Measurements from ENCODE around the gene ATRNL1. TPM values are rescaled to one million over a fixed set of nuclear protein-coding genes. Genes with fewer than 3 reads are reported as not detected.
A peak's percentile ranks its signal among the peaks of the same experiment; 100 is the strongest.

Gene ATRNL1
- total and polyA plus RNA-seq, 2 experiments from 2014 or later, result not detected

GRCh38 chr10:115963848-115964247 is 870.7 kb downstream of the ATRNL1 start:
- DNase-seq, result peak; percentile 29
- peaks cover 8% of the 10 kb centered on the region for H3K27me3 ChIP-seq (replicated peaks; ENCODE audit: insufficient read depth)
- WGBS, 2 experiments (ENCODE audit: low coverage in 1 of 2, low lambda C conversion rate in 2 of 2, missing lambda C conversion rate in 2 of 2), result 39 to 43% methylated on average over 6 of the region's 6 CpGs
- no peaks in the 10 kb centered on the region for H3K9me2 ChIP-seq (ENCODE audit: insufficient read depth)
- H3K9ac ChIP-seq, result no peak overlapping the region
- H2AFZ ChIP-seq, result no peak overlapping the region
- H3K4me2 ChIP-seq (ENCODE audit: unreplicated experiment), result no peak overlapping the region
- TF ChIP-seq EZH2phosphoT487 (IDR thresholded peaks at IDR 0.05; ENCODE audit: insufficient read depth, low read depth), result no peak
- no peaks in the 10 kb centered on the region for H3F3A ChIP-seq (ENCODE audit: insufficient read depth)
- H4K20me1 ChIP-seq (ENCODE audit: insufficient read depth), result no peaks in the 10 kb centered on the region
- peaks cover 5% of the 10 kb centered on the region; the same call in 1 of the 2 replicates for H3K4me1 ChIP-seq (ENCODE audit: insufficient read depth)
- no peaks in the 10 kb centered on the region for H3K9me3 ChIP-seq (ENCODE audit: low read depth)
- no peak overlapping the region for H3K4me3 ChIP-seq
- H3K79me2 ChIP-seq (ENCODE audit: insufficient read depth), result no peaks in the 10 kb centered on the region
- H3K36me3 ChIP-seq (ENCODE audit: low read depth), result no peaks in the 10 kb centered on the region
- no peak overlapping the region for H3K27ac ChIP-seq
- in situ Hi-C loops (cut with MboI), result no loop called here

- Histone ChIP-seq H3K27ac (no peak overlapping the region), H3K9me3 (ENCODE audit: low read depth) (no peaks in the 10 kb centered on the region), H3K79me2 (ENCODE audit: insufficient read depth) (no peaks in the 10 kb centered on the region), H4K20me1 (ENCODE audit: insufficient read depth) (no peaks in the 10 kb centered on the region), H3K27me3 (replicated peaks; ENCODE audit: insufficient read depth) (peaks cover 18% of the 10 kb centered on the region), H3F3A (ENCODE audit: insufficient read depth) (no peaks in the 10 kb centered on the region), H3K9ac (no peak overlapping the region), H3K4me3 (no peak overlapping the region), H3K36me3 (ENCODE audit: low read depth) (no peaks in the 10 kb centered on the region), H3K9me2 (ENCODE audit: insufficient read depth) (no peaks in the 10 kb centered on the region), H3K4me1 (ENCODE audit: insufficient read depth) (peaks cover 5% of the 10 kb centered on the region; the same call in 1 of the 2 replicates), H3K4me2 (ENCODE audit: unreplicated experiment) (no peak overlapping the region), H2AFZ (no peak overlapping the region)
- 65 to 66% methylated on average over 5 of the region's 5 CpGs for WGBS, 2 experiments (ENCODE audit: low coverage in 1 of 2, low lambda C conversion rate in 2 of 2, missing lambda C conversion rate in 2 of 2)
- in situ Hi-C loops (cut with MboI), result no loop called here
- DNase-seq, result no peak
- TF ChIP-seq EZH2phosphoT487 (IDR thresholded peaks at IDR 0.05; ENCODE audit: insufficient read depth, low read depth) (no peak), EZH2 (IDR thresholded peaks at IDR 0.05; ENCODE audit: insufficient read depth, poor library complexity, severe bottlenecking) (no peak)
Measured at GRCh38 chr10:115964827-115965226, 871.7 kb downstream of the ATRNL1 start.

- TF ChIP-seq EZH2phosphoT487 (IDR thresholded peaks at IDR 0.05; ENCODE audit: insufficient read depth, low read depth) (no peak), EZH2 (IDR thresholded peaks at IDR 0.05; ENCODE audit: insufficient read depth, poor library complexity, severe bottlenecking) (no peak)
- Histone ChIP-seq H3K4me2 (ENCODE audit: unreplicated experiment) (no peak overlapping the region), H3K4me1 (ENCODE audit: insufficient read depth) (peaks cover 5% of the 10 kb centered on the region; the same call in 1 of the 2 replicates), H2AFZ (no peak overlapping the region), H3K9ac (no peak overlapping the region), H3K27ac (no peak overlapping the region), H3K9me2 (ENCODE audit: insufficient read depth) (no peaks in the 10 kb centered on the region), H3K36me3 (ENCODE audit: low read depth) (no peaks in the 10 kb centered on the region), H4K20me1 (ENCODE audit: insufficient read depth) (no peaks in the 10 kb centered on the region), H3K27me3 (replicated peaks; ENCODE audit: insufficient read depth) (peaks cover 19% of the 10 kb centered on the region), H3K9me3 (ENCODE audit: low read depth) (no peaks in the 10 kb centered on the region), H3K79me2 (ENCODE audit: insufficient read depth) (no peaks in the 10 kb centered on the region), H3K4me3 (no peak overlapping the region), H3F3A (ENCODE audit: insufficient read depth) (no peaks in the 10 kb centered on the region)
- 79 to 85% methylated on average over 7 of the region's 7 CpGs for WGBS, 2 experiments (ENCODE audit: low coverage in 1 of 2, low lambda C conversion rate in 2 of 2, missing lambda C conversion rate in 2 of 2)
- in situ Hi-C loops (cut with MboI), result no loop called here
- no peak for DNase-seq
Measured at GRCh38 chr10:115965376-115965775, 872.2 kb downstream of the ATRNL1 start.

- Histone ChIP-seq H3K79me2 (ENCODE audit: insufficient read depth) (no peaks in the 10 kb centered on the region), H3K4me3 (no peak overlapping the region), H3K27ac (no peak overlapping the region), H3K27me3 (replicated peaks; ENCODE audit: insufficient read depth) (peaks cover 31% of the 10 kb centered on the region), H3K9me2 (ENCODE audit: insufficient read depth) (no peaks in the 10 kb centered on the region), H3K9ac (no peak overlapping the region), H3K4me1 (ENCODE audit: insufficient read depth) (no peaks in the 10 kb centered on the region; the same call in 1 of the 2 replicates), H3K4me2 (ENCODE audit: unreplicated experiment) (no peak overlapping the region), H4K20me1 (ENCODE audit: insufficient read depth) (no peaks in the 10 kb centered on the region), H2AFZ (no peak overlapping the region), H3K36me3 (ENCODE audit: low read depth) (no peaks in the 10 kb centered on the region), H3F3A (ENCODE audit: insufficient read depth) (no peaks in the 10 kb centered on the region), H3K9me3 (ENCODE audit: low read depth) (no peaks in the 10 kb centered on the region)
- 91 to 92% methylated on average over 3 of the region's 3 CpGs for WGBS, 2 experiments (ENCODE audit: low coverage in 1 of 2, low lambda C conversion rate in 2 of 2, missing lambda C conversion rate in 2 of 2)
- no peak for TF ChIP-seq EZH2phosphoT487 (IDR thresholded peaks at IDR 0.05; ENCODE audit: insufficient read depth, low read depth)
- TF ChIP-seq EZH2 (IDR thresholded peaks at IDR 0.05; ENCODE audit: insufficient read depth, poor library complexity, severe bottlenecking), result no peak
- DNase-seq, result no peak
- in situ Hi-C loops (cut with MboI), result no loop called here
Measured at GRCh38 chr10:115968236-115968635, 875.1 kb downstream of the ATRNL1 start.

GRCh38 chr10:115969591-115969990 is 876.4 kb downstream of the ATRNL1 start:
- H2AFZ ChIP-seq, result no peak overlapping the region
- WGBS, 2 experiments (ENCODE audit: low coverage in 1 of 2, low lambda C conversion rate in 2 of 2, missing lambda C conversion rate in 2 of 2), result 3 to 8% methylated on average over 11 of the region's 11 CpGs
- no peak overlapping the region for H3K9ac ChIP-seq
- H3K4me3 ChIP-seq, result no peak overlapping the region
- H3K4me2 ChIP-seq (ENCODE audit: unreplicated experiment), result no peak overlapping the region
- in situ Hi-C loops (cut with MboI), result no loop called here
- H3K9me3 ChIP-seq (ENCODE audit: low read depth), result no peaks in the 10 kb centered on the region
- no peaks in the 10 kb centered on the region; the same call in 1 of the 2 replicates for H3K4me1 ChIP-seq (ENCODE audit: insufficient read depth)
- peaks cover 36% of the 10 kb centered on the region for H3K27me3 ChIP-seq (replicated peaks; ENCODE audit: insufficient read depth)
- H4K20me1 ChIP-seq (ENCODE audit: insufficient read depth), result no peaks in the 10 kb centered on the region
- TF ChIP-seq EZH2 (IDR thresholded peaks at IDR 0.05; ENCODE audit: insufficient read depth, poor library complexity, severe bottlenecking) (no peak), EZH2phosphoT487 (IDR thresholded peaks at IDR 0.05; ENCODE audit: insufficient read depth, low read depth) (no peak)
- H3K27ac ChIP-seq, result no peak overlapping the region
- no peaks in the 10 kb centered on the region for H3K9me2 ChIP-seq (ENCODE audit: insufficient read depth)
- H3K36me3 ChIP-seq (ENCODE audit: low read depth), result no peaks in the 10 kb centered on the region
- H3F3A ChIP-seq (ENCODE audit: insufficient read depth), result no peaks in the 10 kb centered on the region
- H3K79me2 ChIP-seq (ENCODE audit: insufficient read depth), result no peaks in the 10 kb centered on the region
- DNase-seq, result peak; percentile 49
